NT2/D1 (cell line): ENCODE results near the gene FGD5.

Experiments used
- SUZ12 ChIP-seq: IDR thresholded peaks from 2 replicates; pipeline ENCODE4 v1.6.1; 2011; ENCODE audit not compliant: insufficient read length, insufficient read depth; ENCODE audit errors: extremely low read depth
- YY1 ChIP-seq: IDR thresholded peaks from 2 replicates; pipeline ENCODE4 v1.6.1; 2011; ENCODE audit not compliant: insufficient read length, insufficient read depth

DNA sequence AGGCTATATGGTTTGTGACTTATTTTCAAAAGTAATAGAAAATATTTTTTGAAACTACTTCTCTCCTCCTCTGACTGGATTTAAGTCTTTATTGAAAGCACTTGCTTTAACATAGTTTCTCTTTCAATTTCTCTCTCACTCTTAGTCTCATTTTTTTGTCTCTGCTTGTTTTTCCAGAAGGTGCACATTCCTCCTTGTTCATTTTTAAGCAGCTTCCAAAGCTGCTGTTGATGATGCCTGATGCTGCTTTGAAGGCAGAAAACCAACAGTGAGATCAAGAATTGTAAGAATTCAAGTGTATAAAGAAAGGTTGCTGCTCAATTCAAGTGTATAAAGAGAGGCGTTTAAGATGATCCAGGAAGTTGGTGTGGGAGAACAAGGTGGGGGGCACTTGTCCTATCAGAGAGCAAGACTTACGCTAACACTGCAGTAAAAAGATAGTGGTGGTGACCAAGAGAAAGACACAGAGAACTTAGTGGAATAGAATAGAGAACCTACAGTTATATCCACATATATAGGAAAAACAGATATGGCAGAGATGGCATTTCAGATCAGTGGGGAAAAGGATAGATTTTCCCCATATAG lies 140.7 kb downstream of the FGD5 start:
- TF ChIP-seq SUZ12, result no peak
- no peak for TF ChIP-seq YY1
